ENCODE measurements around the gene BECN2.

Gene BECN2, protein sequence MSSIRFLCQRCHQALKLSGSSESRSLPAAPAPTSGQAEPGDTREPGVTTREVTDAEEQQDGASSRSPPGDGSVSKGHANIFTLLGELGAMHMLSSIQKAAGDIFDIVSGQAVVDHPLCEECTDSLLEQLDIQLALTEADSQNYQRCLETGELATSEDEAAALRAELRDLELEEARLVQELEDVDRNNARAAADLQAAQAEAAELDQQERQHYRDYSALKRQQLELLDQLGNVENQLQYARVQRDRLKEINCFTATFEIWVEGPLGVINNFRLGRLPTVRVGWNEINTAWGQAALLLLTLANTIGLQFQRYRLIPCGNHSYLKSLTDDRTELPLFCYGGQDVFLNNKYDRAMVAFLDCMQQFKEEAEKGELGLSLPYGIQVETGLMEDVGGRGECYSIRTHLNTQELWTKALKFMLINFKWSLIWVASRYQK

DNA sequence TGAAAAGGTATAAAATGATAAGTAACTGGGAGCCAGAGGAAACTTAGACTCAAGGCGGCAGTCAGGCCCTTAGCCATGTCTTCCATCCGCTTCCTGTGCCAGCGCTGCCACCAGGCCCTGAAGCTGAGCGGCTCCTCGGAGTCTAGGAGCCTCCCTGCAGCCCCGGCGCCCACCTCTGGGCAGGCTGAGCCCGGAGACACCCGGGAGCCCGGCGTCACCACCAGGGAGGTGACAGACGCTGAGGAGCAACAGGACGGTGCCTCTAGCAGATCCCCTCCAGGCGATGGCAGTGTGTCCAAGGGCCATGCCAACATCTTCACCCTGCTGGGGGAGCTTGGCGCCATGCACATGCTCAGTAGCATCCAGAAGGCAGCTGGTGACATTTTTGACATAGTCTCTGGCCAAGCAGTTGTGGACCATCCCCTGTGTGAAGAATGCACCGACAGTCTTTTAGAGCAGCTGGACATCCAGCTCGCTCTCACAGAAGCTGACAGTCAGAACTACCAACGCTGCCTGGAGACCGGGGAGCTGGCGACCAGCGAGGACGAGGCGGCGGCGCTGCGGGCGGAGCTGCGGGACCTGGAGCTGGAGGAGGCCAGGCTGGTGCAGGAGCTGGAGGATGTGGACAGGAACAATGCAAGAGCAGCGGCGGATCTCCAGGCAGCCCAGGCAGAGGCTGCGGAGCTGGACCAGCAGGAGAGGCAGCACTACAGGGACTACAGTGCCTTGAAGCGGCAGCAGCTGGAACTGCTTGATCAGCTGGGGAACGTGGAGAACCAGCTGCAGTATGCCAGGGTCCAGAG is at the start of gene BECN2:
Gene BECN2, plus strand, starts transcription at position 76 of the 803 bp plus-strand sequence. Its CDS starts 0 bp downstream, at position 76.
- DNase-seq (ENCODE audit: low read depth in 2 of 2), result no peak

DNA sequence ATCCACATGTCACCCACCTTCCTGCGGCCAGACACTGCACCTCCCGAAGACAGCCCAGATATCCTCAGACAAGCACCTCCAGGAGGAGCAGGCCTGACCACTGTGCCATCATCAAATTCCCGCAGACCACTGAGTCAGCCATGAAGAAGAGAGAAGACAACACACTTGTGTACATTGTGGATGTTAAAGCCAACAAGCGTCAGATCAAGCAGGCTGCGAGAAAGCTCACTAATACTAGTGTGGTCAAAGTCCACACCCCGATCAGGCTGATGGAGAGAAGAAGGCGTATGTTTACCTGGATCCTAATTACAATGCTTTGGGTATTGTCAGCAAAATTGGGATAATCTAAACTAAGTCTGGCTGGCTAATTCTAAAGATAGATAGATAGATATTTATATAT is 41.4 kb upstream of the BECN2 start:
- DNase-seq (ENCODE audit: low read depth in 2 of 2), result no peak

DNA sequence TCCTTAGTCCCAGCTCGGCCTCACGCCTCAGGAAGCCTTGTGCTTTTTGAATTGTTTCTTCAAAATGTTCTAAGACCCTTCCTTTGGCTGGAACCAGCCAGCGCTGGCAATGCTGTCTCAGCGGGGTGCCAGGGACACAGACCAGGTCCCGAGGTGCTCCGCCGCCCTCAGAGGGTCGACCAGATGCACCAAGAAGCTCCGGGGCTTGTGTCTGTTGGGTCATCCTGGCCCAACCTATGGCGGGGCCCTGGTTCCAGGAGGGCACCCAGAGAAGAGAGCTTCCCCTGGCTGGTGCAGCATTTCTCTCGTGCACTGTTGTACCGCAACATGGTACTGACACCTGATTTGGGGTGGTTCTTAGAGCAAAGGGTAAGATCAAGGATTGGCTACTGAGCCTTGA is 40.1 kb upstream of the BECN2 start:
- DNase-seq (ENCODE audit: low read depth in 2 of 2), result no peak

DNA sequence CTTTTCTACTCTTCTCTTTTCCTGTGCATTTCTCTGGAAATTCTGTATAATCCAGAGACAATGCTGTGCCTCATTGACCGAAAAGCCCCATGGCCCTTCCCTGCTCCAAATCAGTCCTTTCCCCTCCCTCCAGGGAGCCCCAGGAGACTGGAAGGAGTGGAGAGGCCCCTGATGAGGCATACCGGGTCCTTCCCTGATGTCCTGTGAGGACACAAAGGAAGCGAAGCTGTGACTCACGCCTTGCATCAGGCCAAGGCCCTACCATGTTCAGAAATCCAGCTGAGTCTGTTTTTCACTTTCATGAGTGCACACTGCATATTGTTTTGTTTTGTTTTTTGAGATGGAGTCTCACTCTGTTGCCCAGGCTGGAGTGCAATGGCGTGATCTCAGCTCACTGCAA is 38.7 kb upstream of the BECN2 start:
- DNase-seq (ENCODE audit: low read depth in 2 of 2), result no peak

DNA sequence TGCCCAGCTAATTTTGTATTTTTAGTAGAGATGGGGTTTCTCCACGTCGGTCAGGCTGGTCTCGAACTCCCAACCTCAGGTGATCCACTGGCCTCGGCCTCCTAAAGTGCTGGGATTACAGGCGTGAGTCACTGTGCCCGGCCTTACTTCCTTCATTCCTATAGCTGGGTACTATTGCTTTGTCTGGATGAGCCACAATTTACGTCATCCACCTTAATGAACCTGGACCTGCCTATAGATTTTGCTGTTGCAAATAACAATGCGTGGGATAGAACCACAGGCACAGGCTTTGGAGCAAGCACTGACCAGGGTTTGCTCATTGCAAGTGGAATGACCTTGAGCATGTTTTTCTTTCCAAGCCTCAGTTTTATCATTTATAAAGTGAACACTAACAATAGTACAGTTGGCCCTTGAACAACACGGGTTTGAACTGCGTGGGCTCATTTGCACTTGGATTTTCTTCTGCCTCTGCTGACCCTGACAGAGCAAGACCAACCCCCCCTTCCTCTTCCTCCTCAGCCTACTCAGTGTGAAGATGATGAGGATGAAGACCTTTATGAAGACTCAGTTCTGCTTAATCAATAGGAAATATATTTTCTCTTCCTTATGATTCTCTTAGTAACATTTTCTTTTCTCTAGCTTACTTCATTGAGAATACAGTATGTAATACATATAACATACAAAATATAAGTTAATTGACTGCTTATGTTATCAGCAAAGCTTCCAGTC is 33.3 kb upstream of the BECN2 start:
- no peak for DNase-seq (ENCODE audit: low read depth in 2 of 2)

DNA sequence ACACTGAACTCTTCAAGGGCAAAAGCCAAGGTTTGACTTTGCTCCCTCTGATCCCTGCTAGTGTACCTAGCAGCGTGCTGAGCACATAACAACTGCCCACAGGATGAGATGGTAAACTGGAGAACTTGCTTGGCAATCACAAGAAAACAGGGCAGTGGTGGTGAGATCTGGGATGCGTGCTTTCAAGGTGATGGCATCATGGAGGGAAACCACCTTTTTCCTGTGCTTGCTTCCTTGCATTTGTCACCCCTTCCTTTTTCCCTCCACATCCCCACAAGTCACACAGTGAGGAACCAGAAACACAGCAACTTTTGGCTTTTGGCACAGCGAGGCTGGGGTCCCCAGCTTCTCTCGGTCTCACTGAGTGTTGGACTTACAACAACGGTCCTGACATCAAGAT is 31.4 kb upstream of the BECN2 start:
- DNase-seq (ENCODE audit: low read depth in 2 of 2), result no peak

DNA sequence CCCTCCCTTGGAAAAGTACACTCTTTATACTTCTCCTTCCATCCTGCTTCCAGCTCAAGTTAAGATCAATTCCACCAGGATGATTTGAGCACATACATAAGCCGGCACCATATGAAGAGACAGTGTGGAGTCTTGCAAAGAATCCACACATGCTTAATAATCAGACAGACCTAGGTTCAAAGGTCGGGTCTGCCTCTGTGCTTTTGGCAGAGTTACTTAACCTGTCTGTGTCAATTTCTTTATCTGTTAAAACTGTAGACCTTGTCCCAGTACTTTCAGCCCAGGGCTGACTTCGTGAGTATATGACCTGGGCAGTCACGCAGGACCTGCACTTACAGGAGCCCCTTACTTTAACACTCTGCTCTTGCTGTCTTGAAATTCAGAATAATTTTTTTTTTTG is 30.2 kb upstream of the BECN2 start:
- DNase-seq (ENCODE audit: low read depth in 2 of 2), result no peak

DNA sequence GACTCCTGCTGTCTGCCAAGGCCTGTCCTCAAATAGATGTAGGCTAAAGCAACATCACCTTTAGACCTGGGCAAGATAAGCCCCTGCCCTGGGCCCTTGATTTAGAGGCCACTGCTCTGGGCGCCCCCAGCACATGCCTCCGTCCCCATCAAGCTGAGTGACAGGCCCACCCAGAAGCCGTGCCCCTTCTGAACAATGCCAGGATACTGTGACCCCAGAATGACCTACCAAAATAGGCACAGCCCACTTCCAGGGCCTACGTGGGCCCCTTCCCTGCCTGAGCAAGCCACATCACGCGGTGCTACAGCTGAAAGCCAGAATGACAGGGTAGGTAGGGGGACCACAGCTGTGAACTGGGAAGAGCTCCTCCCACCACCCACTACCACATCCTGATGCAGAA is 24.7 kb upstream of the BECN2 start:
- DNase-seq (ENCODE audit: low read depth in 2 of 2), result no peak

DNA sequence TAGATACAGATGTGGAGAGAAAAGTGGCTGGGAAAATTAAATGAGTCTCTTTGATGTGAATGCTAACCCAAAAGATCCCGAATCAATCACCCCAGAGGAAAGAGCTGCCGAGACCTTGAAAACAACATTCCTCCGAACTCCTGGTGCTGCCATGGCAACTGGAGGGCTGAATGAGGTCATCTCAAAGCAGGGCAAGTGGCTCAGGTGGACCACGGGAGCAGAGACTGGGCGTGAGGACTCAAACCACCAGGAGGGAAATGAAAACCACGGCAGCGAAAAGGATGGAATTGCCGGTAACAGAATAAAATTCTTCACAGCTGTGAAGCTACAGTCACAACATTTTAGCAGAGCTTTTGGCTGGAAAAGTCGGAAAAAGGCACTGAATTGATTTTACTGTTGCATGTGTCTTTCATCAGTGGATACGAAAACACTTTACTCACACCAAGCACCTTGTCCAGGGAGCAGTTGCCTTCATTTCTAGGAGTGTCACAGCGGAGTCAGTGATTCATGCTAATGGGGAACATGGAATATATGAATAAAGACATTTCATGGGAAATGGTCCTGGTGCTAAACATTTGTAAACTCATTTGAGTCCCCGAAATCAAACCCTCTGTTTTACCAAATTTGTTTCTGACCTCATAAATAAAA is 23.2 kb upstream of the BECN2 start:
- no peak for DNase-seq (ENCODE audit: low read depth in 2 of 2)

DNA sequence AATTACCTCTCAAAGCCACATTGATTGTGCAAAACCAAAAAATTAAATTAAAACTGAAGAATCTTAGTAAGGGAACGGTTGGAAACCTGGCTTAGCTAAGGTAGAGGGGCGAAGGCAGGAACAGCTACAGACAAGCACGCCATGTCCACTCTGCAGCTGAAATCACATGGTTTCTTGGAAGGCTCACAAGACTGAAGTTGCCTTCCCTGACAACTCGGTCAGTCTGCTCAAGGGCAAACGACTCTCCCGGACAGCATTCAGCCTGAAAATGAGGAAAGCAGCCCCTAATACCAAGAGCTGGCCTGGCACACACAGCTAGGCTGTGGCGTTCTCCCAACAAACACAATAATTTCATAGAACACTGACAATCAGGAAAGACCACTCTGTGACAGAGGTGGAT is 22.7 kb upstream of the BECN2 start:
- DNase-seq (ENCODE audit: low read depth in 2 of 2), result no peak

DNA sequence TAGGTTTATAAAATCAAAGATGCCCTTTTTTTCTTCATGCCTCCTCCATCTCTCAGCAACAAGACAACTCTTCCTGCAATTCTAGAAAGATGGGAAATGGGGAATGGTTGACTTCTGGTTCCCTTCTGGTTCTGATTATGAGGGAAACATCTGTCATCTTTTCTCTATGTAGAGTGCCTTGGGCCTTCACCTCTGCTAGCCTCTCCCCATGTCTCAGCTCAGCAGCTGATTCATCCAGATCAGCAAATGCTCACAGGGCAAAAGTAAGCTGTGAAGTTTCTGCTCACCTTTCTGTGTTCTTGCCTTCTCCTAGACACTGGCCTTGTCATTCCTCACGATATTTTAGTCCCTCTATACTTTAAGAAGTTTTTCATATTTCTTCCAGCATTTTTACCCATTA is 17.8 kb upstream of the BECN2 start:
- DNase-seq (ENCODE audit: low read depth in 2 of 2), result no peak

DNA sequence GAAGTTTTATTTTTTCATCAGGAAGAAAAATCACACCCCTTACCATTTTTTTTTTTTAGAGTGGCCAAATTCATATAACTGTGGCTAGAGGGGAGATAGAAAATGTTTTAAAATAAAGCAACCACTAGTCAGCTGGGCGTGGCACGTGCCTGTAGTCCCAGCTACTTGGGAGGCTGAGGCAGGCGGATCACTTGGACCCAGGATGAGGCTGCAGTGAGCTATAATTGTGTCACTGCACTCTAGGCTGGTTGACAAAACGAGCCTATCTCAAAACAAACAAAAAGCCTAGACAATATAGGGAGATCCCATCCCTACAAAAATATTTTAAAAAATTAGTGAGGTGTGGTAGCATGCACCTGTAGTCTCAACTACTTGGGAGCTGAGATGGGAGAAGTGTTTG is 14.8 kb upstream of the BECN2 start:
- no peak for DNase-seq (ENCODE audit: low read depth in 2 of 2)

DNA sequence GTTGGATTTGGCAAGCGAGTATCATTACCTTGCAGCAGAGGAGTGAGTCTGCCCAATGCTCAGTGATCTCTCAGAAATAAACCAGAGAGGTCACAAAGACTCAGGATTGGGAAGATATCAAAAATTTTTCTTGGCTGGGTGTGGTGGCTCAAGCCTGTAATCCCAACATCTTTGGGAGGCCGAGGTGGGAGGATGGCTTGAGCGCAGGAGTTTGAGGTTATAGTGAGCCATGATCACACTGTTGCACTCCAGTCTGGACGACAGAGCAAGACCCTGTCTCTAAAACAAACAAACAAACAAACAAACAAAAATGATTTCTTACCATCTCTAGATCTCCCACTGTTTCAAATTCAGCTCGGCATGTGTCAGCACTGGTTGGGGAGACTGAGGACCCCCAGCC is 13.3 kb upstream of the BECN2 start:
- no peak for DNase-seq (ENCODE audit: low read depth in 2 of 2)

DNA sequence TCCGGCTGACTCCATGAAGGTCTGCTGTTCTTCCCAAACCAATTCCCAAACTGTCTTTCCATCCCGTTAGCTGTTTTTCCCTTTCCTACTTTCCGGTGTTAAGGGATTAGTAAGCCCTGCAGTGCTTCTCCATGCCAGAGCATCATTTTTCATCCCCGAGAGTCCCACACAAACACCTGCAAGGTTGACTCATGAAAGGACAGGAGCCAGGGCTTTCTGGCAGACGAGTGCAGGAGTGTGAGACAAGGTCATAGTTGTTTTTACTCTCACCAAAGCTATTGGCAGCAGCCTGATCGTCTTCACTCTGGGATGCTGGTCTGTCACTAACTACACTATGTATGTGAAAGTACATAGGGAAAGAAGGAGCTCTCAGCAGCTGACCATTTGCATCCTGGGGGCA is 10.2 kb upstream of the BECN2 start:
- DNase-seq (ENCODE audit: low read depth in 2 of 2), result no peak

DNA sequence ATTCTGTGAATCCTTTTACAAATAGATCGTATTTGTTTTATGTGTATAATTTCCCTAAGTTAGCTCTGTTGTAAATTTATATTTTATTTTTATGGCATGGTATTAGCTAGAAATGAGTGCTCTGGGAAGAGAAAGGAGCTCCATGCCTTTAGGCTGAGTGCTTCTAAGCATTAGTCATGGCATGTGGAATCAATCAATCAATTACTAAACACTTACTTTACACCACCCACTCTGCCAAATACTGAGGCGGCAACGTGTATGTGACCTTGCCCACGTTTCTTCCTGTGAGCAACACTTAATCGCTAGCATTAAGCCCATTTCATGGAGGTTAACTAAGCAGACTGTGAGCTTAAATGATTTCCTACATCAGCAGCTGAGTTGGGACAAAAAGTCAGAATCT is 7.2 kb upstream of the BECN2 start:
- no peak for DNase-seq (ENCODE audit: low read depth in 2 of 2)

DNA sequence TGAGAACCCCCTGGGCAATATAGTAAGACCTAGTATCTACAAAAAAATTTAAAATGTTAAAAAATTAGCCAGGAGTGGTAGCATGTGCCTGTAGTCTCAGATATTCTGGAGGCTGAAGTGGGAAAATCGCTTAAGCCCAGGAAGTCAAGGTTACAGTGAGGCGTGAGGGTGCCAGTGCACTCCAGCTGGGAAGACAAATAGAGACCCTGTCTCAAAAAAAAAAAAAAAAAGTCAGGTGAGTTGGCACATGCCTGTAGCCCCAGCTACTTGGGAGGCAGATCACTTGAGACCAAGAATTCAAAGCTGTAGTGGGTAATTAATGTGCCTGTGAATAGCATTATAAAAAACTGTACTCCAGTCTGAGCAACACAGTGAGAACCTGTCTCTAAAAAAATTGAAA is 4.6 kb downstream of the BECN2 start:
- DNase-seq (ENCODE audit: low read depth in 2 of 2), result no peak

DNA sequence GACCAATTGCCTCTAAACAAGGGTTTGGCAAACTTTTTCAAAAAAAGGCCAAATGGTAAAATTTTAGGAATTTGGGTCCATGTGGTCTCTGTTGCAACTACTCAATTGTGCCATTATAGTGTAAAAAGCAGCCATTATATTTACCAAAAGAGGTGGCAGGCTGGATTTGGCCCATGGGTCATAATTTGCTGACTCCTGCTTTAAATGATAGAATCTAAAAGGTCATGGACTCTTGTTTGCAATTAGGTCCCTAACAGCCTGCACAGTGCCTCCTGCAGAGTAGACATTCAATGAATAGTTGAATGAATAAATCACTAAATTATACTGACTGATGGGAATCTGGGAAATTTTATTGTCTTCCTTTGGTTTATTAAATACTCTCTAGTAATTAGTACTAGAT is 6.2 kb downstream of the BECN2 start:
- DNase-seq (ENCODE audit: low read depth in 2 of 2), result no peak

DNA sequence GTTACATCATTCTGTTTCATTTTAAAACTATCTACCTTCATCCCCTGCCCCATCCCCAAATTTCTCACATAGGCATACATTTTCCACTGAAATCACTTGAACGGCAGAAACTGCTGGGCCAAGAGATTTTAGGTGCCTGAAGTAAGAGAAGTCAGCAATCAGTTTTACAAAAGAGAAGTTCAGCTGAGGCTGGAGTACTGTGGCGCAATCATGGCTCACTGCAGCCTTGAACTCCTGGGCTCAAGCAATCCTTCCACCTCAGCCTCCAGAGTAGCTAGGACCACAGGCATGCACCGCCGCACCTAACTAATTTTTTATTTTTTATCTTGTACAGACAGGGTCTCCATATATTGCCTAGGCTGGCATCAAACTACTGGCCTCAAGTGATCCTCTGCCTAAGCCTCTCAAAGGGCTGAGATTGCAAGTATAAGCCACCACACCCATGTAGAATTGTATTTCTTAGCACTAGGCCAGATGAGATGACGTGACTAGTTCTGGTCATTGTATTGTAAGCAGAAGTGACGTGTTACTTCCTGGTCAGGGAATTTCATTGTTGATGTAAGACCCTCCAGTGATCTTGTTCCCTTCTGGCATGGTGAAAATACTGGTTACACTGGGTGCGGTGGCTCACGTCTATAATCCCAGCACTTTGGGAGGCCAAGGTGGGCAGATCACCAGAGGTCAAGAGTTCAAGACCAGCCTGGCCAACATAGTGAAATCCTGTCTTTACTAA is 7.1 kb downstream of the BECN2 start:
- DNase-seq (ENCODE audit: low read depth in 2 of 2), result no peak

DNA sequence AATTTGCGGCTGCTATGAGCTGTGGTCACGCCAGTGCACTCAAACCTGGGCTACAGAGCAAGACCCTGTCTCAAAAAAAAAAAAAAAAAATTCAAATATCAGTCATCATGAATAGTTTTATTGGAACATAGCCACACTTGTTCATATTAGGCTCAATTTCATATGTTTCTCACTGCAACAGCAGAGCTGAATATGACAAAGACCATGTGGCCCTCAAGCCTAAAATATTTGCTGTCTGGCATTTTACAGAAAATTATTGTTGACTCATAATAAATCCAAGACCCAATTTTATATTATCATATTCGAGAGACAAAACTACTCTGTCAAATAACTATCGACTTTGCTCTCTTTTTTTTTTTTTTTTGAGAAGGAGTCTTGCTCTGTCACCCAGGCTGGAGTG is 11.0 kb downstream of the BECN2 start:
- no peak for DNase-seq (ENCODE audit: low read depth in 2 of 2)

DNA sequence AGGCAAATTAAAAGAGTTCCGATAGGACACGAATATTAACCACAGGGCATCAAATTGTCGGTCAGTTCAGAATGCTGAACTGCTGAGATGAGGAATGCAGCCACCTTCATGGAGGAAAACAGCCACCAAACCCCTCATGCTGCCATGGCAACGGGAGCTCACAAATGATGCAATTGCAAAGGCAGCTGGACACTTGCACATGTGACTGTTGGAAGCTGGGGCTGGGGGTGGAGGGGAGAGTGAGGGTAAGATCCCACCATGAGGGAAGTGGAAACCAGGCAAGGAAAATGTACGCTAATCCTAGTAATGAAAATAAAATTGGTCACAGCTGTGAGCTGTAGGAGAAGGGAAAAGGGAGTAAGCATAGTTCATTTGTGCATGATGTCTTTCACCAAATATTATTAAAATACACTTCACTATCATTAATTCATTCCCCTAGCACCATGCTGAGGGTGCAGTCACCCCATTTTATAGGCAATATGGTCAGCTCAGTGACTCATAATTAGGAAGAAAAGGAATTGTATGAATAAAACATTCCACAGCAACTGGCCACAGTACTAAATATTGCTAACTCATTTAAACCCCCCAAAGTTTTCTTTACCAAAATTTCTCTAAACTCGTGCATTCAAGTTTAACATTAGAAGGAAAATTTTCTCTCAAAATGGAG is 15.3 kb downstream of the BECN2 start:
- DNase-seq (ENCODE audit: low read depth in 2 of 2), result no peak

DNA sequence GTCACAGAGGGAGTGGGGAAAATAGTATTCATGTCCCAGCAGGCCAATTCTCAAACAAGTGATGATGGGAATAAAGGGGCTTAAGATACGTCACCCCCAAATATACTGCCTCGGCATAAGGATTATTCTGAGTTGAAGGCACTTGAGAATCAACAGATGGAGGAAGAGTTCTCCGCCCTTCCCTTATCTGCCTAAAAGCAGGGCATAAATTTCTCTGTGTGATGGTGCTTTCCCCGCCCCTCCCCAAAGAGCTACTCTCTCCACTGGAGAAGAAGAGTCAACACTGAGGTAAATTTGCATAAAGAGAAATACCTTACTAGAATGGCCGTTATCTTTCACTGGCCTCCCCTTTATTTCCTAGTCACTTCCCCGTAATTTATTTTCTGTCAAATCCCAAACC is 18.7 kb downstream of the BECN2 start:
- DNase-seq (ENCODE audit: low read depth in 2 of 2), result no peak

Measured in stimulated activated CD8-positive, alpha-beta memory T cell treated with anti-CD3 and anti-CD28 coated beads, Interleukin-15, amount 100 ng/mL, for 48 hours (primary cell).